ENCODE data around the gene SH3BGRL2.

DNA sequence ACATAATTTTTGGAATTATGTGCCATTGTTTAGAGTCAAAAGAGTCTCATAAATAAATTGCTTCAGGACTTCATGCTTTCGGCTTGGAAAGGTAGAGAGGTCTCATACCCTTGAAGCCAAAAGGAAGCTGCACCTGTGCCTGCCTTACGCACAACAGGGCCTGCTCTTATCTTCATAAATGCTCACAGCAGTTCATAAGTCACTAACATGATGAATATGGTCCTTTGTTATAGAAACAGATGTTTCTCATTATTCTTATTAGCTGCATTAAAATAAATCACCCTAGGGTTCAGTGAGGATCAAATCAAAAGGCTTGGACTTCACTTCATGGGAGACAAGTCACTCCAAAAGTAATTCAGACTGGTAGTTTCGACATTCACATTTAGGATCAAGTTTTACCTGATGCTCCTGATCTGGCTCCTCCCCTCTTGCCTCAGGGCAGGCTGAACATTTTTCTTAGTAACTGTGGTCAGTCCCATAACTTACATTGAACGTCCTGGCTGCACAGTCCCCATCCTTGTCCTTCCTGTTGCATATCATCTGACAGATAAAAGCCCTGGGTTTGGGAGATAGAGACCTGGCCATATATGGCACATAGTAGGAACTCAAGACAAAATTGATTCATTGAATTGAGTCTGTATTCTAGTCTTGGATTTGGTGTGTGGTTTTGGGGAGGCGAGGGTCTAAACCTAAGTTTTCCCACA is 20.7 kb upstream of the SH3BGRL2 start:
- no peak for TF ChIP-seq ARNT (IDR thresholded peaks at IDR 0.05)
- TF ChIP-seq FOXK2 (IDR thresholded peaks at IDR 0.05), result no peak
- TF ChIP-seq SP1 (IDR thresholded peaks at IDR 0.05), result no peak
- no peak for TF ChIP-seq BHLHE40 (IDR thresholded peaks at IDR 0.05; ENCODE audit: borderline replicate concordance)
- TF ChIP-seq SUZ12 (IDR thresholded peaks at IDR 0.05), result no peak
- TF ChIP-seq NFRKB (IDR thresholded peaks at IDR 0.05), result no peak
- TF ChIP-seq ZNF384 (IDR thresholded peaks at IDR 0.05), result no peak
- no peak for TF ChIP-seq TARDBP (IDR thresholded peaks at IDR 0.05)
